PC-3 (cell line): Measurements from ENCODE around the gene TM9SF4.

Experiments
- CTCF ChIP-seq: fragments of 300-600 bp; sonication (generic); conservative IDR thresholded peaks from 2 replicates; pipeline ENCODE4 v1.5.1; 2017; ENCODE audit warnings: antibody characterized with exemption, low read depth, mild to moderate bottlenecking, low read length
- EZH2 ChIP-seq: fragments of 300-600 bp; sonication (generic); IDR thresholded peaks from one replicate; pipeline ENCODE4 v1.6.1; 2017; ENCODE audit warnings: antibody characterized with exemption, mild to moderate bottlenecking, low read length; ENCODE audit not compliant: unreplicated experiment
- EZH2phosphoT487 ChIP-seq: fragments of 300-600 bp; sonication (generic); IDR thresholded peaks from 2 replicates; pipeline ENCODE4 v1.6.1; 2018; ENCODE audit warnings: mild to moderate bottlenecking, antibody characterized with exemption, low read length, borderline replicate concordance

DNA sequence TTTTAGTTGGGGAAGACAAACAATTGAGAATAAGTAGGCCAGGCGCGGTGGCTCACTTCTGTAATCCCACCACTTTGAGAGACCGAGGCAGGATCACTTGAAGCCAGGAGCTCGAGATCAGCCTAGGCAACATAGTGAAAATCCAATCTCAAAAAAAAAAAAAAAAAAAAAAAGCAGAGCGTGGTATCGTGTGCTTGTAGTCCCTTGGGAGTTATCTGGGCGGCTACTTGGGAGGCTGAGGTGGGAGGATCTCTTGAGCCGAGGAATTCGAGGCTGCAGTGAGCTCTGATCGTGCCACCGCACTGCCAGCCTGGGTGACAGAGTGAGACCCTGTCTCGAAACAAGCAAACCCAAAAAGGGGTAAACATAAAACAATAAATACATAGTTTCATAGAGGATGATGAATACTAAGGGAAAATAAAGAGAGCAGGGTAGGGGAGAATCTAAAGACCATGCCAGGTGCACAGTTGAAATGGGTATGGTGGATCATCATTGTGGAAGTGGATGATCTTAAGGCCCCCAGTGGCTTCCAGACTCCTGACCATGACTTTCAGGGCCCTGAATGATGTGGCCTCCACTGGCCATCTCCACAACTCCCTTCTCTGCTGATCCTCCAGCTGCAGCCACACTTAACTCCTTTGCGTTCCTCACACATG, 99.1 kb downstream of the TM9SF4 start:
- TF ChIP-seq CTCF (no peak), EZH2 (no peak), EZH2phosphoT487 (no peak)
